ENCODE measurements around the gene YY1AP1.
"Not testable (repeated sequence)": the region's sequence is repeated elsewhere in the genome, so short reads cannot be mapped to it uniquely, and the experiment has no call there.

Gene YY1AP1

DNA sequence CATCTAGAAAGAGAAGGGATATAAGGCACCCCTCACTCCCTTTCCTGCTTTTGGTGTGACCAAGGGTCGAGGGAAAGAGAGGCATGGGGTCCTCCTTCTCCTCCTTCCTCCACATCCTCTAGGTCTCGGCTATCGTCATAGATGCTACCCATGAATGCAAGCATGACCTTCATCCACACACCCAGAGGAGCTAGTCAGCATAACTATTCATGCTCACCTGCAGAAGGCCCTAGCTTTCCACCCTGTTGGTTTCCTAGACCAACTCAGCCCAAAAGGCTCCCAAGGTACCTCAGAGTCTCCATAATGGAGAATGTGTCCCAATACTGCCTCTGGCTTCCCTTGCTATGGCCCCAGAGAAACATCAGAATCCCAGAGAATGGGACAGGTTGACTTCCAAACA is 45.3 kb downstream of the YY1AP1 start (continued):
- TF ChIP-seq, protein P1, sequence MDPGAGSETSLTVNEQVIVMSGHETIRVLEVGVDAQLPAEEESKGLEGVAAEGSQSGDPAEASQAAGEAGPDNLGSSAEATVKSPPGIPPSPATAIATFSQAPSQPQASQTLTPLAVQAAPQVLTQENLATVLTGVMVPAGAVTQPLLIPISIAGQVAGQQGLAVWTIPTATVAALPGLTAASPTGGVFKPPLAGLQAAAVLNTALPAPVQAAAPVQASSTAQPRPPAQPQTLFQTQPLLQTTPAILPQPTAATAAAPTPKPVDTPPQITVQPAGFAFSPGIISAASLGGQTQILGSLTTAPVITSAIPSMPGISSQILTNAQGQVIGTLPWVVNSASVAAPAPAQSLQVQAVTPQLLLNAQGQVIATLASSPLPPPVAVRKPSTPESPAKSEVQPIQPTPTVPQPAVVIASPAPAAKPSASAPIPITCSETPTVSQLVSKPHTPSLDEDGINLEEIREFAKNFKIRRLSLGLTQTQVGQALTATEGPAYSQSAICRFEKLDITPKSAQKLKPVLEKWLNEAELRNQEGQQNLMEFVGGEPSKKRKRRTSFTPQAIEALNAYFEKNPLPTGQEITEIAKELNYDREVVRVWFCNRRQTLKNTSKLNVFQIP (CRISPR knock-in tag; IDR thresholded peaks at IDR 0.05; ENCODE audit: borderline replicate concordance, low read depth) = no peak
- no peak for TF ChIP-seq ESRRG (CRISPR knock-in tag; IDR thresholded peaks at IDR 0.05)

DNA sequence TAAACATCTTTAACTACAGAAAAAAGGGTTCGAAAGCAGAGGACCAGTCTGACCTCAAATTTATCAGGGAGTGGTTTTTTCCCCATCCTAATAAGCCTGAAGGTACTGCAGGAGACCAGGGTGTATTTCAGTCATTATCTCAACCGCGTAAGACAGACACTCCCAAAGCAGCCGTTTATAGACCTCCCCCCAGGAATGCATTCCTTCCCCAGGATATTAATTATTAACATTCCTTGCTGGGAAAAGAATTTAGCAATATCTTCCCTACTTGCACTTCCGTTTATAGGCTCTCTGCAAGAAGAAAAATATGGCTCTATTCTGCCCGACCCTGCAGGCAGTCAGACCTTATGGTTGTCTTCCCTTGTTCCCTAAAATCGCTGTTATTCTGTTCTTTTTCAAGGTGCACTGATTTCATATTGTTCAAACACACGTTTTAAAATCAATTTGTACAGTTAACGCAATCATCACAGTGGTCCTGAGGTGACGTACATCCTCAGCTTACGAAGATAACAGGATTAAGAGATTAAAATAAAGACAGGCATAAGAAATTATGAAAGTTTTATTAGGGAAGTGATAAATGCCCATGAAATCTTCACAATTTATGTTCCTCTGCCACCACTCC is 45.9 kb downstream of the YY1AP1 start:
- ATAC-seq = not testable (repeated sequence)

DNA sequence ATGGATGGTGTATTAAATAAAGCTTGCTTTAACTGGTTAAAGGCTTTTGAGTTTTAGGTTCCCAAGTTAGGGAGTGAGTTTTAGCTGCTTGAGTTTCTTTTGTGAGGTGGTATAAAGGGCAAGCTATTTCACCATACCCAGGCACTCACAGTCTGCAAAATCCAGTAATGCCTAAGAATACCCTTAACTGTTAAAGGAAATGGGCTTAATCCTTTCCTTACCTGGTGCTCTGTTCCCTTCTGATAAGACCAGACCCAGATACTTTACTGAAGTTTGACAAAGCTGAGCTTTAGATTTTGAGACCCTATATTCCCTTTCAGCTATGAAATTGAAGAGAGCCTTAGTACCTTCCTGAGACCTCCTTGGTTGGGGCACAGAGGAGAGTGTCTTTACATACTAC is 48.2 kb downstream of the YY1AP1 start:
- TF ChIP-seq ZFP3 (CRISPR knock-in tag; IDR thresholded peaks at IDR 0.05) (no peak), OSR1 (CRISPR knock-in tag; IDR thresholded peaks at IDR 0.05) (no peak), GLIS3 (CRISPR knock-in tag; IDR thresholded peaks at IDR 0.05) (no peak), PPARA (CRISPR knock-in tag; IDR thresholded peaks at IDR 0.05; ENCODE audit: borderline replicate concordance) (no peak), BACH2 (CRISPR knock-in tag; IDR thresholded peaks at IDR 0.05; ENCODE audit: borderline replicate concordance) (no peak), CSDC2 (CRISPR knock-in tag; IDR thresholded peaks at IDR 0.05) (no peak), ZC3H10 (CRISPR knock-in tag; IDR thresholded peaks at IDR 0.05) (no peak), ZNF565 (CRISPR knock-in tag; conservative IDR thresholded peaks at IDR 0.05; ENCODE audit: low read depth) (no peak), ARNTL (CRISPR knock-in tag; IDR thresholded peaks at IDR 0.05; ENCODE audit: borderline replicate concordance, low read depth) (no peak), TCF4 (CRISPR knock-in tag; IDR thresholded peaks at IDR 0.05; ENCODE audit: borderline replicate concordance) (no peak), RARB (CRISPR knock-in tag; IDR thresholded peaks at IDR 0.05) (no peak), ZFP30 (CRISPR knock-in tag; IDR thresholded peaks at IDR 0.05) (no peak)
- TF ChIP-seq, protein P2, sequence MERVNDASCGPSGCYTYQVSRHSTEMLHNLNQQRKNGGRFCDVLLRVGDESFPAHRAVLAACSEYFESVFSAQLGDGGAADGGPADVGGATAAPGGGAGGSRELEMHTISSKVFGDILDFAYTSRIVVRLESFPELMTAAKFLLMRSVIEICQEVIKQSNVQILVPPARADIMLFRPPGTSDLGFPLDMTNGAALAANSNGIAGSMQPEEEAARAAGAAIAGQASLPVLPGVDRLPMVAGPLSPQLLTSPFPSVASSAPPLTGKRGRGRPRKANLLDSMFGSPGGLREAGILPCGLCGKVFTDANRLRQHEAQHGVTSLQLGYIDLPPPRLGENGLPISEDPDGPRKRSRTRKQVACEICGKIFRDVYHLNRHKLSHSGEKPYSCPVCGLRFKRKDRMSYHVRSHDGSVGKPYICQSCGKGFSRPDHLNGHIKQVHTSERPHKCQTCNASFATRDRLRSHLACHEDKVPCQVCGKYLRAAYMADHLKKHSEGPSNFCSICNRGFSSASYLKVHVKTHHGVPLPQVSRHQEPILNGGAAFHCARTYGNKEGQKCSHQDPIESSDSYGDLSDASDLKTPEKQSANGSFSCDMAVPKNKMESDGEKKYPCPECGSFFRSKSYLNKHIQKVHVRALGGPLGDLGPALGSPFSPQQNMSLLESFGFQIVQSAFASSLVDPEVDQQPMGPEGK (CRISPR knock-in tag; IDR thresholded peaks at IDR 0.05; ENCODE audit: borderline replicate concordance) = no peak
- TF ChIP-seq, protein P3, sequence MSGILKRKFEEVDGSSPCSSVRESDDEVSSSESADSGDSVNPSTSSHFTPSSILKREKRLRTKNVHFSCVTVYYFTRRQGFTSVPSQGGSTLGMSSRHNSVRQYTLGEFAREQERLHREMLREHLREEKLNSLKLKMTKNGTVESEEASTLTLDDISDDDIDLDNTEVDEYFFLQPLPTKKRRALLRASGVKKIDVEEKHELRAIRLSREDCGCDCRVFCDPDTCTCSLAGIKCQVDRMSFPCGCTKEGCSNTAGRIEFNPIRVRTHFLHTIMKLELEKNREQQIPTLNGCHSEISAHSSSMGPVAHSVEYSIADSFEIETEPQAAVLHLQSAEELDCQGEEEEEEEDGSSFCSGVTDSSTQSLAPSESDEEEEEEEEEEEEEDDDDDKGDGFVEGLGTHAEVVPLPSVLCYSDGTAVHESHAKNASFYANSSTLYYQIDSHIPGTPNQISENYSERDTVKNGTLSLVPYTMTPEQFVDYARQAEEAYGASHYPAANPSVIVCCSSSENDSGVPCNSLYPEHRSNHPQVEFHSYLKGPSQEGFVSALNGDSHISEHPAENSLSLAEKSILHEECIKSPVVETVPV (CRISPR knock-in tag; IDR thresholded peaks at IDR 0.05) = no peak
- TF ChIP-seq, protein P1 (CRISPR knock-in tag; IDR thresholded peaks at IDR 0.05; ENCODE audit: borderline replicate concordance, low read depth) = no peak
- TF ChIP-seq, protein P4, sequence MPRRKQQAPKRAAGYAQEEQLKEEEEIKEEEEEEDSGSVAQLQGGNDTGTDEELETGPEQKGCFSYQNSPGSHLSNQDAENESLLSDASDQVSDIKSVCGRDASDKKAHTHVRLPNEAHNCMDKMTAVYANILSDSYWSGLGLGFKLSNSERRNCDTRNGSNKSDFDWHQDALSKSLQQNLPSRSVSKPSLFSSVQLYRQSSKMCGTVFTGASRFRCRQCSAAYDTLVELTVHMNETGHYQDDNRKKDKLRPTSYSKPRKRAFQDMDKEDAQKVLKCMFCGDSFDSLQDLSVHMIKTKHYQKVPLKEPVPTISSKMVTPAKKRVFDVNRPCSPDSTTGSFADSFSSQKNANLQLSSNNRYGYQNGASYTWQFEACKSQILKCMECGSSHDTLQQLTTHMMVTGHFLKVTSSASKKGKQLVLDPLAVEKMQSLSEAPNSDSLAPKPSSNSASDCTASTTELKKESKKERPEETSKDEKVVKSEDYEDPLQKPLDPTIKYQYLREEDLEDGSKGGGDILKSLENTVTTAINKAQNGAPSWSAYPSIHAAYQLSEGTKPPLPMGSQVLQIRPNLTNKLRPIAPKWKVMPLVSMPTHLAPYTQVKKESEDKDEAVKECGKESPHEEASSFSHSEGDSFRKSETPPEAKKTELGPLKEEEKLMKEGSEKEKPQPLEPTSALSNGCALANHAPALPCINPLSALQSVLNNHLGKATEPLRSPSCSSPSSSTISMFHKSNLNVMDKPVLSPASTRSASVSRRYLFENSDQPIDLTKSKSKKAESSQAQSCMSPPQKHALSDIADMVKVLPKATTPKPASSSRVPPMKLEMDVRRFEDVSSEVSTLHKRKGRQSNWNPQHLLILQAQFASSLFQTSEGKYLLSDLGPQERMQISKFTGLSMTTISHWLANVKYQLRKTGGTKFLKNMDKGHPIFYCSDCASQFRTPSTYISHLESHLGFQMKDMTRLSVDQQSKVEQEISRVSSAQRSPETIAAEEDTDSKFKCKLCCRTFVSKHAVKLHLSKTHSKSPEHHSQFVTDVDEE (CRISPR knock-in tag; IDR thresholded peaks at IDR 0.05) = no peak
- ATAC-seq = no peak

DNA sequence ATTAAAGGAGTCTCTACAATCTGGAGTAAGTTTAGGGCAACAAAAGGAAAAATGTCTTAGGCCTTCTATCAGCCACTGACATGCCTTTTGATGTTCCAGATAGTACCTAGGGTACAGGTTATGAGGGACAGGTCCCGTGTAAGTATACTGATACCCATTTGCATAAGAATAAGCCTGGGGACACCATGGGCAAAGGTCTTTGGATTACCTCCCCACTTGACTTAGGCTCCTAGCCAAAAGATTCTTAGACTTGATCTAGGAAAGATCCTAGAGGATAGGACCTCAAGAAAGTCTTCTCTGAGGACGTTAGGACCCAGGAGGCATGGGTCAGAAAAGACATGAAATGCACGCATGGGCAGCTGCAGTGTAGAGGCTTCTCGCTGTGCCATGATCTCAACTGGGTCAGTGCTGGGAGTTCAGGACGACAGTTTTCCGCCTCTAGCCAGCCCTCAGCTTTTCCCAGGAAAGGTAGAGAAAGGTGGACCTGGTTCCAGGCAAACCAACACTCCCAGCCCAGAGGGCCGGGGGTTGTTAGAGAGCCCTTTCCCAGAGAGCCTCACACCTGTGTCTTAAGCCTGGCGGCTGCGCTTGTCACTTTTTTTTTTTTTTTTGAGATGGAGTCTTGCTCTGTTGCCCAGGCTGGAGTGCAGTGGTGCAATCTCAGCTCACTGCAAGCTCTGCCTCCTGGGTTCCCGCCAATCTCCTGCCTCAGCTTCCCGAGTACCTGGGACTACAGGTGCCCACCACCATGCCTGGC is 52.0 kb downstream of the YY1AP1 start:
- no peak for ATAC-seq
- TF ChIP-seq ESRRG (CRISPR knock-in tag; IDR thresholded peaks at IDR 0.05) = no peak
- no peak for TF ChIP-seq ZNF8 (CRISPR knock-in tag; IDR thresholded peaks at IDR 0.05)
- TF ChIP-seq GLIS3 (CRISPR knock-in tag; IDR thresholded peaks at IDR 0.05) = no peak
- no peak for TF ChIP-seq ZNF565 (CRISPR knock-in tag; conservative IDR thresholded peaks at IDR 0.05; ENCODE audit: low read depth)
- no peak for TF ChIP-seq RARB (CRISPR knock-in tag; IDR thresholded peaks at IDR 0.05)
- TF ChIP-seq SNAI2 (CRISPR knock-in tag; IDR thresholded peaks at IDR 0.05) = no peak
- TF ChIP-seq, protein P5, sequence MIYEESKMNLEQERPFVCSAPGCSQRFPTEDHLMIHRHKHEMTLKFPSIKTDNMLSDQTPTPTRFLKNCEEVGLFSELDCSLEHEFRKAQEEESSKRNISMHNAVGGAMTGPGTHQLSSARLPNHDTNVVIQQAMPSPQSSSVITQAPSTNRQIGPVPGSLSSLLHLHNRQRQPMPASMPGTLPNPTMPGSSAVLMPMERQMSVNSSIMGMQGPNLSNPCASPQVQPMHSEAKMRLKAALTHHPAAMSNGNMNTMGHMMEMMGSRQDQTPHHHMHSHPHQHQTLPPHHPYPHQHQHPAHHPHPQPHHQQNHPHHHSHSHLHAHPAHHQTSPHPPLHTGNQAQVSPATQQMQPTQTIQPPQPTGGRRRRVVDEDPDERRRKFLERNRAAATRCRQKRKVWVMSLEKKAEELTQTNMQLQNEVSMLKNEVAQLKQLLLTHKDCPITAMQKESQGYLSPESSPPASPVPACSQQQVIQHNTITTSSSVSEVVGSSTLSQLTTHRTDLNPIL (CRISPR knock-in tag; IDR thresholded peaks at IDR 0.05; ENCODE audit: low read depth) = no peak
- no peak for TF ChIP-seq CSDC2 (CRISPR knock-in tag; IDR thresholded peaks at IDR 0.05)
- TF ChIP-seq, protein P1 (CRISPR knock-in tag; IDR thresholded peaks at IDR 0.05; ENCODE audit: borderline replicate concordance, low read depth) = no peak
- TF ChIP-seq TOX (CRISPR knock-in tag; IDR thresholded peaks at IDR 0.05; ENCODE audit: borderline replicate concordance) = no peak
- TF ChIP-seq ZFP30 (CRISPR knock-in tag; IDR thresholded peaks at IDR 0.05) = no peak

All from SK-N-SH treated with all-trans-retinoic acid at 6 μM for 48 hours (cell line).